Measurements from ENCODE around the gene TPTE. TPM values are rescaled to one million over a fixed set of nuclear protein-coding genes. Genes with fewer than 3 reads are reported as not detected.
"Not testable (repeated sequence)": the region's sequence is repeated elsewhere in the genome, so short reads cannot be mapped to it uniquely, and the experiment has no call there.

The TPTE gene
- total RNA-seq, 1 donor from 2014 or later: not detected

DNA sequence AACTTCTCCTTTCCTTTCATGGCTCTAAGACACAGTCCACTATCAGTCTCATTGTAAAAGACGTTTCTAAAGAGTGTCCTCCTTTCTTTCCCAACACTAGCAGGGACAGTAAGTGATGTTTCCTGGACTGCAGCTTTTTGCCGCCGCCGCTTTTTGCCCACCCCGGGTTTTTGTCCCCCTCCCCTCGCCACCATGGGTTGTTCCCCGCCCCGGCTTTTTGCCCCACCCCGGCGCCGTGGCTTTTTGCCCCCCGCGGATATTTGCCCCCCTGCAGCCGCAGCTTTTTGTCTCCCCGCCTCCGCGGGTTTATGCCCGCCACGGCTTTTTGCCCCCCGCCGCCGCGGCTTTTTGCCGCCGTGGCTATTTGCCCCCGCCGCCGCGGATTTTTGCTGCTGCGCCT is 95.2 kb downstream of the TPTE start:
- no peak for DNase-seq (ENCODE audit: low read depth in 2 of 2)

GRCh38 chr21:10617133-10617752 is 95.9 kb downstream of the TPTE start:
- not testable (repeated sequence) for DNase-seq (ENCODE audit: low read depth in 2 of 2)

GRCh38 chr21:10627316-10627863 is 106.0 kb downstream of the TPTE start:
- DNase-seq (ENCODE audit: low read depth in 2 of 2): no peak

- DNase-seq (ENCODE audit: low read depth in 2 of 2): not testable (repeated sequence)
Measured at GRCh38 chr21:10629239-10629638, 107.9 kb downstream of the TPTE start.

DNA sequence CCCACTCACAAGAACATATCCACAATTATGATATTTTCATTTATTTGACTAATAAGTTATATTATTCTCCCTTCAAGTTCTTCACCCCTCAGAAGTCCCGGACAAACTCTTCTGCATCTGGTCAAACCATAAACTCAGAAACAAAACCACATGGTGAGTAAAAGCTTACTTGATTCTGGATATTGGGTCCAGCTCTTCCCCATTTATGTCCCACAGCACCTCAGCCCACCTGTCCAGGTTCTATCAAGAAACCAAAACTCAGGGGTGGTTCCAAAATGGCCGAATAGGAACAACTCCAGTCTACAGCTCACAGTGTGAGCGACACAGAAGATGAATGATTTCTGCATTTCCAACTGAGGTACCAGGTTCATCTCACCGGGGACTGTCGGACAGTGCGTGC is 109.4 kb downstream of the TPTE start:
- not testable (repeated sequence) for DNase-seq (ENCODE audit: low read depth in 2 of 2)

DNA sequence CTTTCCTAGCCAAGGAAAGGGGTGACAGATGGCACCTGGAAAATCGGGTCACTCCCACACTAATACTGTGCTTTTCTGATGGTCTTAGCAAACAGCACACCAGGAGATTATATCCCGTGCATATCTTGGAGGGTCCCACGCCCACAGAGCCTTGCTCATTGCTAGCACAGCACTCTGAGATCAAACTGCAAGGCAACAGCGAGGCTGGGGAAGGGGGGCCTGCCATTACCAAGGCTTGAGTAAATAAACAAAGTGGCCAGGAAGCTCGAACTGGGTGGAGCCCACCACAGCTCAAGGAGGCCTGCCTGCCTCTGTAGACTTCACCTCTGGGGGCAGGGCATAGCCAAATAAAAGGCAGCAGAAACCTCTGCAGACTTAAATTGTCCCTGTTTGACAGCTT is 109.9 kb downstream of the TPTE start:
- DNase-seq (ENCODE audit: low read depth in 2 of 2): not testable (repeated sequence)

DNA sequence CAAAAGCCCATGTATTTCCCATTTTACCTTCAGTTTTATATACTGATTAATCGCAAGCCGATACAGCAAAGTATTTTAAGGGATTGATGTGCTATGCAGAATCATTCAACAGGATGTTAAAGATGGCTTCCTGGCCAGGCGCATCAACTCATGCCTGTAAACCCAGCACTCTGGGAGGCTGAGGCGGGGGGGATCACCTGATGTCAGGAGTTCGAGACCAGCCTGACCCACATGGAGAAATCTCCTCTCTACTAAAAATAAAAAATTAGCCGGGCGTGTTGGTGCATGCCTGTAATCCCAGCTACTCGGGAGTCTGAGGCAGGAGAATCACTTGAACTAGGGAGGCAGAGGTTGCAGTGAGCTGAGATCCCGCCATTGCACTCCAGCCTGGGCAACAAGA is 116.8 kb downstream of the TPTE start:
- DNase-seq (ENCODE audit: low read depth in 2 of 2): not testable (repeated sequence)

GRCh38 chr21:10639123-10639522 is 117.7 kb downstream of the TPTE start:
- no peak for DNase-seq (ENCODE audit: low read depth in 2 of 2)

DNA sequence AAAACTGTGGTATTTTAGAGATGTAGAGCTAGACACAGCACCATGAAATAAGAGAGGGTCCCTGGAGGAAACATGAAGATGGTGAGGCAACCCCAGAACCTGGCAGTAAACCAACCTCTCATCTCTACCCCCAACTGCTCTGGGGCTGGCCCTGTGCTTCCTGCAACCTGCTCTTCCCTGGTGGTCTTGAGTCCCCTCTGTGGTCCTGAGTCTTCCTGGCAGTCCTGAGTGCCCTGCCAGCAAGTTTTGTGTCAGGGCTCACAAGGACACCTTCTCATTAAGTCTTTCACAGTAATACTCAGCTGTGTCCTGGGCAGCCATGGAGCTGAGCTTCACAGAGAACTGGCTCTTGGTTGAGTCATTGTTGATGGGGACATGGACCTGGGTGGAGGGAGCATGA is 118.4 kb downstream of the TPTE start:
- DNase-seq (ENCODE audit: low read depth in 2 of 2): not testable (repeated sequence)

GRCh38 chr21:10640446-10640845 is 119.1 kb downstream of the TPTE start:
- DNase-seq (ENCODE audit: low read depth in 2 of 2): no peak

DNA sequence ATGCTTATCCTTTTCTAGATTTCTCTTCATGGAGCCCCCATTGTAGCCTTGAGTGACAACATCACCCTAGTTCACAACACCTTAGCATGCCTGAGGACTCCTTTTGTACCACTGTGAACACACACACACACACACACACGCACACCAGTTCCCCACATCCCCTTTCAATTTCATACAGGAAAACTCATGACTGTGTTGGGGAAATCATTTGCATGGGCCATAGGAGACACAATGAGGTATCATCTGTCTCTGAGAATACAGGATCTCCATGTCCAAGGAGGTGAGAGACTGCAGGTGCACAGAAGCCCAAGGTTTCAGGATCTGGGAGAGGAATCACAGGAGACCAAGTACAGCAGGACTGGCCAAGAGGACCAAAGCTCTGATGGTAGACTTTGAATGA is 119.7 kb downstream of the TPTE start:
- no peak for DNase-seq (ENCODE audit: low read depth in 2 of 2)

GRCh38 chr21:10645667-10646066 is 124.3 kb downstream of the TPTE start:
- DNase-seq (ENCODE audit: low read depth in 2 of 2): not testable (repeated sequence)

- not testable (repeated sequence) for DNase-seq (ENCODE audit: low read depth in 2 of 2)
Measured at GRCh38 chr21:10649350-10650149, 128.2 kb downstream of the TPTE start.

DNA sequence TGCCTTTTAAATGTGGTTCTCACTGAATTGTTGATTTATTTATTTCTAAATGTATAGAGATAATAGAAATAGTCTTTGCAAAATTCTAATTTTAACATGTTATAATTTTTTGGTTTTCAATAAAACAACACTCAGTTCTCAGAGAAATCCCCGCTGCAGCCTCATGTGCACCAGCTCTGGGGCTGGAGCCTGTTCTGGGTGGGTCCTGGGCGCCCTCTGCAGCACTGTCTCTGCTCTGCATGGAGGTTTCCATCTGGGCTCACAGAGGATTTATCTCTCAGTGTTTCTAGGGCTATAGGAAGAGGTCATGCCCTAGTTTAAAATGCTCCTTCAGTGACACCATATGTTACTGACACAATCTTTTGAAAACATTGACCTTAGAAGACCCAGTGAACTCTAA is 128.9 kb downstream of the TPTE start:
- DNase-seq (ENCODE audit: low read depth in 2 of 2): not testable (repeated sequence)
